NOMO-1 treated with DMSO at 0.1 percent for 48 hours (cell line): ENCODE results near the gene CCSER2.
"Not testable (repeated sequence)": the region's sequence is repeated elsewhere in the genome, so short reads cannot be mapped to it uniquely, and the experiment has no call there.

Source experiments
- DNase-seq: peaks from one replicate; lab custom pipeline; 2025; ENCODE audit not compliant: unreplicated experiment; lab: John Stamatoyannopoulos, UW

CCSER2 gene

DNA sequence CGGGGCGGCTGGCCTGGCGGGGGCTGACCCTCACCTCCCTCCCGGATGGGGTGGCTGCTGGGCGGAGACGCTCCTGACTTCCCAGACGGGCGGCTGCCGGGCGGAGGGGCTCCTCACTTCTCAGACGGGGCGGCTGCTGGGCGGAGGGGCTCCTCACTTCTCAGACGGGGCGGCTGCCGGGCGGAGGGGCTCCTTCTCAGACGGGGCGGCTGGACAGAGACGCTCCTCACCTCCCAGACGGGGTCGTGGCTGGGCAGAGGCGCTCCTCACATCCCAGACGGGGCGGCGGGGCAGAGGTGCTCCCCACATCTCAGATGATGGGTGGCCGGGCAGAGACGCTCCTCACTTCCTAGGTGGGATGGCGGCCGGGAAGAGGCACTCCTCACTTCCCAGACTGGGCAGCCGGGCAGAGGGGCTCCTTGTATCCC, 19.2 kb downstream of the CCSER2 start:
- not testable (repeated sequence) for DNase-seq

DNA sequence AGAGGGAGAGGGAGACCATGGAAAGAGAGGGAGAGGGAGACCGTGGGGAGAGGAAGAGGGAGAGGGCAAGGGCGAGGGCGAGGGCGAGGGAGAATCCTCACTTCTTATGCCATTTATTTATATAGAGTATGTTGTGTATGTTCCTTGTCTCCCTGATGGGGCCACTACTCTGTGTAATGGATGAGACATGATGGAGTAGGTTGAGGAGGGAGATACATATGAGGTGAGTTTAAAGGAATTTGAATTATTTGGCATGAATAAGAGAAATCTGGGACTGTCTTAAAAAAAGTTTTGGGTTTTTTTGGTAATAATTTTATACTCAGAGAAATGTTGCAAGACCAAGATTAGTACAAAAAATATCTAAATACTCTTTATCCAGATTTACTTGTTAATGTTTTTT, 20.1 kb downstream of the CCSER2 start:
- DNase-seq = no peak

DNA sequence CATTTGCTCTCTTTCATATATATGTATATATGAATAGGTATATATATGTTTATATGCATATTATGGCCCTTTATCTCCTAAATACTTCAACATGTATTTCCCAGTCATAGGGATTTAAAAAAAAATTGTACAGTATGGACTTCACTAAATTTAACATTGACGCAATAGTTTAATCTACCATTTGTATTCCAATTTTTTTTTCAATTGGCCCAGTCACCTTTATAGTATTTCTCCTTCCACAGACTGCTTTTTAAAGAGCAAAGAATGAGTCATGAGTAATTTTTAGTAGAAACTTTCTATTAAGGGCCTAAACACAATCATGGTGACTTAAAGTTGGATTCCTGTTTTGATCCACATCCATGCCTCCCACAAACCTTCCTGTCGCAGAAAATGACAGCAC, 20.5 kb downstream of the CCSER2 start:
- DNase-seq = no peak

DNA sequence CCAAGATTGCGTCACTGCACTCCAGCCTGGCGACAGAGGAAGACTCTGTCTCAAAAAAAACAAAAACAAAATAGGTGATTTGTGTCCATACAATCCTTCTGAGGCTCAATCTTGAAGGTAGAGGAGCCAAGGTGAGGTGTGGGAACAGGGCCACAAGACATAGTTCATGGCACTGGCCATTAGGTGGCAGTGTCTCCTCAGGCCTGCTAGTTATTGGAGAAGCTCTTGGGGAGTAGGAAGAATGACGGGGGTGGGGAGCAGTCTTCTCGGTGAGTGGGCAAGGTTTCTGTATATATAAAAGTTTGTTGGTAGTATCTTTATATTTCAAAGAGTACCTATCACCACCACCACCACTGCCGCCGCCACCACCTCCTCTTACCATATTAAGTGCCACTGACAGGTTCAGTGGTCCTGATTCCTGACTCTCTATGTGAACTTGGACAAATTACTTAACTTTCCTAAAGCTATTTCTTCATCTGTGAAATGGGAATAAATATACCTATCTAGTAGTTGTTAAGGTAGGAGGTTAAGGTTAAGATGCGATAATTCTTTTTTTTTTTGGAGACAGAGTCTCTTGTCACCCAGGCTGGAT, 24.0 kb downstream of the CCSER2 start:
- peak; percentile 14 for DNase-seq

DNA sequence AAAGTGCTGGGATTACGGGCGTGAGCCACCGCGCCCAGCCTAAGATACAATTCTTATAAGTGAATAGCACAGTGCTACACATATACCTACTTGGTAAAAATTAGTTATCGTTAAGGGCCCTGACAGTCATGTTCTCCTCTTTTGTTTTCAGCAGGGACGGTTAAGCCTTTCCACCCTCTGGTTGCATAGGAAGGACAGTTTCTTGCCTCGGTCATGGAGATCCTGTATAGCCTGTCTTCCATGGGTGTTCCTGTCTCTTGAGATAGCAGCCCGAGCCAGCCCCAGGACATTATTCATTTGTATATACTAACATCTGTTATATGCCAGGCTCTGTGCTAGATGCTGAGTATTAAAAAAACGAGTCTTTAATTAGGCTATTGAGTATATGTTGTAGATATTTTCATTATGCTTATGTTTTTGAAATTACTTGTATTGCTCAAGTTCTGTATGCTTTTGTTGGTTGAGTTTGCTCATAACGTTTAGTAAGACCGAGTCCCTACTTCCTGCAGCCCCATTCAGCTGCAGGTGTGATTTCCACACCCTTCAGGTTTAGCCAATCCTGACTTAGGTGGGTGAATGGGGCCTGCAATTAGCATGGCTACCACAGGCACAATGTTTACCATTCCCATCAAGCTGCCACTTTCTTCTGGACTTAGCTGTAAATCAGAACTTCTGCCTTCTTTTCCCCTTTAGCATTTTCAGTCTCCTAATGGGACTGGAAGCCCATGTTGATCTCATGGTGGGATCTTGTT, 24.8 kb downstream of the CCSER2 start:
- no peak for DNase-seq

DNA sequence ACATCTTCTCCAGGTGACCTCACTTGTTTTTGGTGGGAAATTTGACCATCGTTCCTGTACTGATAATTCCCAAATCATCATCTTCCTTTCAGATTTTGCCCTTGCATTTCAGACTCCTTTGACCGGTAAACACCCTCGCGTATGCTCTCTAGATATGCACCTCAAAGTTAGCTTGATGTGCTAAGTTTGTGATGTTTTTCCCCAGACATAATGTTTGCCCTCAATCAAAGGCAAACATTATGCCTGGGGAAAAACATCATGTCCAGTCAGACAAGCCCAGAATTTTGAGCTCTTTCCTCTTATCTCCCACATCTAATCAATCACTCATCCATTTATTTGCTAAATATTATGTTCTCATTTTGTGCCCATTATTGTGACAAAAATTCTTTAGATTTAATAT, 26.2 kb downstream of the CCSER2 start:
- no peak for DNase-seq

DNA sequence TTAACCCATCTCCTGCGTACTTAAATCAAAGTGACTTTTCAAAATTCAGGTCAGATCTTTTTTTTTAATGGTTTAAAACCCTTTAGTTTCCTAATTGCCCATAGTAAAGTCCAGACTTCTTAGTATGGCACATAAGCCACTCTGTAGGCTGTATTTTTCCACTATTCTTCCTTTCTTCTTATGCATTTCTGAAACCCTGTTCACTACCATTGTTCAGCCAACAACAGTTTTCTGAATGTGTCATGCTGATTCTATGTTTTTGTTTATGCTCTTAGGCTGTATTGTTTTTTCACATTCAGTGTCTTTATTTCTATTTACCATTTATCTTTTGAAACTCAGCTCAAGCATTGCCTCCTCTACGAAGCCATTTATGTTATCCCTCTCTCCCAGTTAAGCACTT, 26.7 kb downstream of the CCSER2 start:
- DNase-seq = no peak

DNA sequence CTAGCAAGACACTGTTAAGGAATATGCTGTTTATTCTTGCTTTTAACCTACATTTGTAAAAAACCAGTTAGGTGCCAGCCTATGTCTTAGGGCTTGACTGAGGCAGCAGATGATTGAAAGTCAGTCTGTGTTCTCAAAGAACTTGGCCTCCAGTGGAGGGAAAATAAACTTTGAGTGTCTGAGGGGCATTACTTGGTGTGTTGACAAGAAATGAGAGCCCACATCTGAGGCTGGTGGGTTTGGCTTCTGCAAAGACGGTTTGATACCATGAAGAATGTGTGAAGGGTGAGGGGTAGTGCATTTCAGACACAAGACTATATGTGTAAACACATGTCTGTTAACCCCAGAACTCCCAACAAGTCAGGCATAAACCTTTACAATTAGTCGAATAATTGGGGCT, 28.5 kb downstream of the CCSER2 start:
- DNase-seq = no peak

DNA sequence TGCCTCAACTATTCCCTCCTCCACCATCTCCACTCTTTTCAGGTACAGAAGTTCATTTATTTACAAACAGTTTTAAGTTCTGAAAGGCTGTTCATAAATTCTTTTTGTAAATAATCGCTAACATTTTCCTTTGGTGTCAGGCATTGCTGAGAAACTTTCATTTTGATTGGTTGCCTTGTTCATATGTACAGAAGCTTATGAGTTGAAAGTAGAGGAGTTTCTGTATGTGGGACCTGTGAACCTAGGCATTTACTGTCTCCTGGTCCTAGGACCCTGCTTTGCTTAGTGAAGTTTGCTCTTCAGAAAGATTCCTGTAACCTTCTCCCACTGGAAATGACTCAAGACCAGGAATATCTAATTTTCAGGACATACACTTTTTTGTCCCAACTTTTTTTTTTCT, 30.4 kb downstream of the CCSER2 start:
- DNase-seq = no peak

DNA sequence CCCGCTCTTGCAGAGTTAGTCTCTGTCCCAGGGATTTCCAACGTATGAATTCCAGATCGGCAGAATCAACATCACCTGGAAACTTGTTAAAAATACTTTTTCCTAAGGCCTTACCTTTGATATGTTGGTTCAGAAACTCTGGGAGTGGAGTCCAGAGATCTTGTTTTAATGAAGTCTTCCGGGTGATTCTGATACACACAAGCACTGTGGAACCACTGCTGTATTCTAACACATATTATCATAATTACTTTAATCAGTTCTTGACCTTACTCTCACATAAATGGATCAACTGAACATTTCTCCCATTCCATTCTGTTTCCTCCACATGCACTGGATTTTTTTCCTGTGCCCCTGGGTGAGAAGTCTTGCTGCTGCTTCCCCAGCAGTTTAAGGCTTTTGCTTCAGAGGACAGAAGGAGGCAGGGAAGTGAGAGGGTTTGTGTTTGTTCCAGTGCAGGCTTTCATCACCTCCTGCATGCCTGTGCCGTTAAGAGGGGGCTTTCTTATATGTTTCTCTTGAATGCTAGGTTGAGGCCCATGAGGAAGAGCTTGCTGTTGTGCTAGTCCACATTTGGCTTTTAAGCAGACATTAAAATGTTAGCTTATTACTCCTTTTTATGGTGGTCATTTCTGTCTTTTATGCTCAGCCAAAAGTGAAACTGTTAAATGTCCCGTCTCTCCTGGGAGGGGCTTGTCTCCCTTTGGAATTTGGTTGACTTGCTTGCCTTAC, 32.4 kb downstream of the CCSER2 start:
- DNase-seq = no peak

DNA sequence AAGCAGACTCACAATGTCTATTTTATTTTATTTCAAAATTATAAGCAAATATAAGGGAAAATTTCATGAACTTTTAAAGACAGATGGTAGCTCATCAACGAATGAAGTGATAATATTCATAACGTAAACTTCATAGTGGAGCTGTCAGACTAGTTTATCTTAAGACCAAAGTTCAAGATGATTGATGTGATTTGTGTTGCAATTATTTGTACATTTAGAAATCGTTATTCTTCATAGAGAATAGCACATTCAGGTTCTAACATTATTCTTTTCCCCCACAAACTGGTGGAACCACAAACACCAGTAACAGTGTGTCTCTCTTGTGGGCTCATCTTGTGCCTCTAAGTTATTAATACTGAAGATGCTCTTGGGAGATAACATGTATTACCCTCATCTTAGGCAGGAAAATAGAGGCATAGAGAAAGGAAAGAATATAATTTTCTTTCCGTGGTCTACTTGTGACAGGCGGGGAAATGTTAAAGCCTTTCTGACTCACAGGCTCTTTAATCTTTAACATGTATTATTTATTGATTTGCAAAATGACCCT, 37.0 kb downstream of the CCSER2 start:
- DNase-seq = no peak

DNA sequence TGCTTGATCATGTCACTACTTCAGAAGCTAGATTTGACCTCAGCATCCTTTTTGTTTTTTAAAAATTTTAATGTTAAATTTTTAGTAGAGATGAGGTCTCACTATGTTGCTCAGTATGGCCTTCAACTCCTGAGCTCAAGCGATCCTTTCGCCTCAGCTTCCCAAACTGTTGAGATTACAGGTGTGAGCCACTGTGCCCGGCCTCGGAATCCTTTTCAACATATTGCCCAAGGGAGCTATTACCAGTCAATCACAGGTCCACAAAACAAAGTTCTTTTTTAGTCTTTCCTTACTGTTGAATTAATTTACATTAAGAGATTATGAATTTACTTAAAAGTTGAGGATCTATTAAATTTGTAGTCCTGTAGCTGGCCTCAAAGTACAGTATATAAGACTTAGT, 37.7 kb downstream of the CCSER2 start:
- no peak for DNase-seq

DNA sequence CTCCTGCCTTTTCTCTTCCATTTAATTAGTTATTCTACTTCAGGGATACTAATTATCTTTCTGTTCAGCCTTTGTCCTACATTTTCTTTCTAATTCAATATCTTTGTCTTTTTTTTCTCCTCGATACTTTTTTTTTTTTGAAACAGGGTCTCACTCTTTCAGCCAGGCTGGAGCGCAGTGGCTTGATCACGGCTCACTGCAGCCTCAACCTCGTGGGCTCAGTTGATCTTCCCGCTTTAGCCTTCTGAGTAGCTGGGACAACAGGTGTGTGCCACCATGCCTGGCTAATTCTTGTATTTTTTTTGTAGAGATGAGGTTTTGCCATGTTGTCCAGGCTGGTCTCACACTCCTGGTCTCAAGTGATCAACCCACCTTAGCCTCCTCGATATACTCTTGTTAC, 38.9 kb downstream of the CCSER2 start:
- DNase-seq = no peak

DNA sequence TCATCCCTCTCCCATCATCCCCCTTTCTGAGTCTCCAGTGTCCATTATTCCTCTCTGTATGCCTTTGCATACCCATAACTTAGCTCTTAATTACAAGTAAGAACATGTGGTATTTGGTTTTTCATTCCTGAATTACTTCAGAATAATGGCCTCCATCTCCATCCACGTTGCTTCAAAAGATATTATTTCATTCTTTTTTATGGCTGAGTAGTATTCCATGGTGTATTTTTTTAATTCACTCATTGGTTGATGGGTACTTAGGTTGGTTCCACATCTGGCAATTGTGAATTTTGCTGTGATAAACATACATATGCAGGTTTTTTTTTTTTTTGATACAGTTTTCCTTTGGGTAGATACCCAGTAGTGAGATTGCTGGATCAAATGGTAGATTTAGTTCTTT, 40.4 kb downstream of the CCSER2 start:
- no peak for DNase-seq

DNA sequence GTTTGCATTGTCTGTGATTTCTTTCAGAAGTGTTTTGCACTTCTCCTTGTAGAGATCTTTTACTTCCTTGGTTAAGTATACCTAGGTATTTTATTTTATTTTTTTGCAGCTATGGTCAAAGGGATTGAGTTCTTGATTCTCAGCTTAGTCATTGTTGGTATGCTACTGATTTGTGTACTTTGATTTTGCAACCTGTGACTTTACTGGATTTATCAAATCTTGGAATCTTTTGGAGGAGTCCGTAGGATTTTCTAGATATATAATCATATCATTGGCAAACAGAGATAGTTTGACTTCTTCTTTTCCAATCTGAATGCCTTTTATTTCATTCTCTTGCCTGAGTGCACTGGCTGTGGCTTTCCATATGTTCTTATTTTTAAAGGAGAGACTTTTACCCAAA, 41.9 kb downstream of the CCSER2 start:
- DNase-seq = no peak

DNA sequence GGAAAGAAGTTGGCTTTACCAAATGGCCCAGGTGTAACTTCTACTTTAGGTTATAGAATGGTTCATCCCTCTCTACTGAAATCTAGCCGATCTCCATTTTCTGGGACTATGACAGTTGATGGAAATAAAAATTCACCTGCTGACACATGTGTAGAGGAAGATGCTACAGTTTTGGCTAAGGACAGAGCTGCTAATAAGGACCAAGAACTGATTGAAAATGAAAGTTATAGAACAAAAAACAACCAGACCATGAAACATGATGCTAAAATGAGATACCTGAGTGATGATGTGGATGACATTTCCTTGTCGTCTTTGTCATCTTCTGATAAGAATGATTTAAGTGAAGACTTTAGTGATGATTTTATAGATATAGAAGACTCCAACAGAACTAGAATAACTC, 43.6 kb downstream of the CCSER2 start:
- DNase-seq = no peak

DNA sequence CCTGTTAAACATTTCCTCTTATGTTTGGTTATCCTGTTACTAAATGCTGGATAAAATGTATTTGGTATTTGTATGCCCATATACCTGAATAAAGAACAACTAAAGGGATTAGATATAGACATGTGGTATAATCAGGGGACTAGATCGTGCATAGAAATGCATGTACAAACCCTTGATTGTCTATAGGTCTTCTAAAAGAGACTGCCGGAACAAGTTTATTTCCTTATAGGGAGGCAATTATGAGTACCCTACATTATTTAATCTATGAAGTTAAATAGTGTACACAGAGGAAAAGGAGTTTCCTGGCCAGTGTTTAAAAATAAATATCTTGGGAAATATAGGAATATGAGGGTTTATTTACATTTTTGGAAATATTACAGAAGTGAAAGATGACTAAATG, 44.6 kb downstream of the CCSER2 start:
- no peak for DNase-seq

DNA sequence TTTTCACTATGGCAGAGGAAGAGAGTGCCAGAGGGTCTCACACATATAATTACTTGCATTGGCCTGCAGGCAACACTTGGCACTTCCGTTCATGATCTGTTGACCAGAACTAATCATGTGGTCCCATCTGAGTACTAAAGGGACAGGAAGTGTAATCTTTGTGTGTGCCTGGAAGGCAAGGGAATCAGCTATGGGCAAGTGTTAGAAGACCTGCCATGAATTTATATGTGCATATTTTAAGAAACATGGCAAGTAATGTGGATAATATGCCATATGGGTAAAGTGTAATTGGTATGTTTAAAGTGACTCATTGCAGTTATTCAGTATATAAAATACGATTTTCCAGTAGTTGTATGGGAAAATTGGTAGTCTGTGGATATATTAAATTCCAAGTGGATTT, 46.1 kb downstream of the CCSER2 start:
- no peak for DNase-seq

DNA sequence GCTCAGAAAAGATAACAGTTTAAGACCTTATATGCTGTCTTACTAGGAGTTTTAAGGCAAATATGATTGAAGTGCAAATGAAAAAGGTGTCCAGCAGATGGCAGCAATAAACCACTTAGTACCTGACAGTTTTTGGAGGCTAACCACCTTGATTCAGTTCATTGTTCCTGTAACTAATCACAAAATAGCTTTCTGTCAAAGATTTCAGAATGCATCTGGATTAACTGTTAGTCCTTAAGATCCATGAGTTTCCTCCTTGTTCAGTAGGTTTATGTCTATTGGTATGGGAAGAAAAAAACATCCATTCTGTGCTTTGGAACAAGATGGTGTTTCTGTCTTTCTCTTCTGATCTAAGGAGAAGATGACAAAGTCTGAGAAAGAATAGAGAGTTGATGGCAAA, 46.6 kb downstream of the CCSER2 start:
- peak; percentile 56 for DNase-seq

DNA sequence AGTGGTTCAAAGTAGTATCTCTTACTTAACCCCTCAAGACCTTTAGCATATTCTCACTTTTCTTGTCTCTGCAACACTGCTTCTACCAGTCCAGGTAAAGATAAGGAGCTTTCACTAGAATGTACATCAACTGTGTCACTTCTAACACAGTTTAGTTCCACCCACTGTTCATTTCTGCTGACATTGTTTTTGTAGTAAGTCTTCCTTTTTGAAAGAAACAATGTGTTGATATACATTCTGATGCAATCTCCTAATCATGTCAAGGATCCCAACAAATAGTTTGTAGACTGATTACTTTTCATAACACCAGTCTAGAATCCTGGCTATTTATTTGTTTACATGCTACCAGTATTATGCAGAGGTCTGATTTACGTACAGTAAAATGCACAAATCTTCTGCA, 47.5 kb downstream of the CCSER2 start:
- no peak for DNase-seq

DNA sequence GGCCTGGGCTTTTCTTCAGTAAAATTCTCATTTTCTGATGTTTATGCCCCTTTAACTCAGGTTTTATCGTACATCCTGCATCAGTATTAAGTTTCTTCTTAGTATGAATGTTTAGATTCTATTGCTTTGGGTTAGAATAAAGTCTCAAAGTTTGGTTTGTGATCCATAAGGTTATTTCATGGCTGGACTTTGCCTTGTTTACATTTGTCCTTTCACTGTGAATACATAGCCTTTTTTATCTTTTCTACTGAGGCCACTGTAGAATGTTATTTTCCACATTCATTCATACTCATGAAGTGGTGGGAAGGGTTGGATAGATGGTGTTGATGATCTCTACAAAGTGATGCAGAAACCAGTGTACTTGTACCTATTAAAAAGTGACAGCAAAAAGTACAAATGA, 59.8 kb downstream of the CCSER2 start:
- DNase-seq = no peak

DNA sequence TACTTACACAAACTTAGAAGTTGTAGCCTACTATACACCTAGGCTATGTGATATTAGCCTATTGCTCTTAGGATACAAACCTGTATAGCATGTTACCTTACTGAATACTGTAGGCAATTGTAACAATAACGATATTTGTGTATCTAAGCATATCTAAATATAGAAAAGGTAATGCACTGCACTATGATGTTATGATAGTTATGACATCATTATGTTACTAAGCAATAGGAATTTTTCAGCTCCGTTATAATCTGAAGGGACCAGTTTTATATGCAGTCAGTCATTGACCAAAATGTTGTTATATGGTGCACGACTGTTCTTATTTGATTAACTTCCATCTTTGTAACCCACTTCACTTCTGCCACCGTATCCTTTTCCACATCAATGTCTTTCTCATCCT, 62.0 kb downstream of the CCSER2 start:
- no peak for DNase-seq
